ENCODE data around the gene KDM5A.

DNA sequence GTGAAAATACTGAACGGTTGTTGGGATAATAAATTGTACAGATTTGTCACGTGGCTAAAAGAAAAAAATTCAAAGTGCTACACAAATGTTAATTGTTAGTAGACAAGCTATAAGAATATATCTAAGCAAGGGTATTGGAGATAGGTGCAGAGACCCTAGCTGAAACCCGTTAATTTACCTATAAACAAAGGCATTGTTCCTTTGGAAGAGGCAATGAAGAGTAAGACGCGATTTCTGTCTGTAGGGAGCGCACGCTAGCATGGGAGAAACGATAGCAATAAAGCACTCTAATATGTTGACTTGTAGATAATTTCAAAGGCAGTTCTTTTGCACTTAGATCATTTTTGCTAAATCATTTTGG, 12.9 kb upstream of the KDM5A start:
- TF ChIP-seq, protein P1, sequence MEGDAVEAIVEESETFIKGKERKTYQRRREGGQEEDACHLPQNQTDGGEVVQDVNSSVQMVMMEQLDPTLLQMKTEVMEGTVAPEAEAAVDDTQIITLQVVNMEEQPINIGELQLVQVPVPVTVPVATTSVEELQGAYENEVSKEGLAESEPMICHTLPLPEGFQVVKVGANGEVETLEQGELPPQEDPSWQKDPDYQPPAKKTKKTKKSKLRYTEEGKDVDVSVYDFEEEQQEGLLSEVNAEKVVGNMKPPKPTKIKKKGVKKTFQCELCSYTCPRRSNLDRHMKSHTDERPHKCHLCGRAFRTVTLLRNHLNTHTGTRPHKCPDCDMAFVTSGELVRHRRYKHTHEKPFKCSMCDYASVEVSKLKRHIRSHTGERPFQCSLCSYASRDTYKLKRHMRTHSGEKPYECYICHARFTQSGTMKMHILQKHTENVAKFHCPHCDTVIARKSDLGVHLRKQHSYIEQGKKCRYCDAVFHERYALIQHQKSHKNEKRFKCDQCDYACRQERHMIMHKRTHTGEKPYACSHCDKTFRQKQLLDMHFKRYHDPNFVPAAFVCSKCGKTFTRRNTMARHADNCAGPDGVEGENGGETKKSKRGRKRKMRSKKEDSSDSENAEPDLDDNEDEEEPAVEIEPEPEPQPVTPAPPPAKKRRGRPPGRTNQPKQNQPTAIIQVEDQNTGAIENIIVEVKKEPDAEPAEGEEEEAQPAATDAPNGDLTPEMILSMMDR (IDR thresholded peaks at IDR 0.05), result no peak
- TF ChIP-seq POLR2A (IDR thresholded peaks at IDR 0.05), result no peak
